ENCODE measurements around the gene APOL3.
"Not testable (repeated sequence)": the region's sequence is repeated elsewhere in the genome, so short reads cannot be mapped to it uniquely, and the experiment has no call there.

The APOL3 gene

DNA sequence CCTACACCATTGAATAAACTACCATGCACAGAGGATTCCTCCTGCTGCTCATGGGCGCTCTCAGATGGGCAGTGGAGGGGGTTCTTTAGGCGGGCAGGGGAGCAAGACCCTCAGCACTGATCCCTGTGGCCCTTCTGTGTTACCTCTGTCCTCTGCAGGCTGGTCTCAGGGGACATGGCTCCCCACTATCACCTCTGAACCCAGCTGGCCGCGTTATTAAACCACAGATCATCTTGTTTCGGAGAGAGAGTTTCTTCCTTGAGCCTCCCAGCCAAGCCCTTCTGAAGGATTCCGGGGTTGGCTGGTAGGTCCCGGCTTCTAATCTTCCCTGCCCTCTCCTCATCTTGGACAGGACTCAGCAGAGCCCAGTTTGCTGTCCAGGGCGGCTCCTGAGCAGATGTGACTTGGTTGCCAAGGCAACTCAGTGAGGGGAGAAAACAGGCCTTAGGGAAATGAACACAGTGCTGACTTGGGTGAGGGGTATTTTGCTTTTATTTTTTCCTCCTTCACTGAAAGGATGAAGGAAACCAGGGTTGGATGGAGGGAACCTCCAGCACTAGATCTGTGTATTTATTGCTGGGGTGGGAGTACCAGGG, 13.3 kb downstream of the APOL3 start:
- no peak overlapping the region for H3K27ac ChIP-seq
- TF ChIP-seq CTCF (IDR thresholded peaks at IDR 0.05) (no peak), ZFX (IDR thresholded peaks at IDR 0.05; ENCODE audit: borderline replicate concordance) (no peak)

DNA sequence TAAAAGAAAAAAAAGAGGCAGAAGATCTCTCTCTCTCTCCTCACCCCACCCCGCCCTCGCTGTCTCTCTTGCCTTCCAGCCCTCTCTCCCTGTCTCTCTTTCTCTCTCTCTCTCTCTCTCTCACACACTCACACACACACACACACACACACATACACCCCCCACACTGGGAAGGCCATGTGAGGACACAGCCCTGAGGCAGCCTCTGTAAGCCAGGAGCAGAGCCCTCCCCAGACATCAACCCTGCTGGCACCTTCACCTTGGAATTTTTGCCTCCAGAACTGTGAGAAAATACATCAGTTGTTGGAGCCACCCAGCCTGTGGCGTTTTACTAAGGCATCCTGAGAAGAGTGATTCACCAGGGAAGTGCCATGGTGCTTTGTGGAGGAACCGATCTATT, 14.7 kb downstream of the APOL3 start:
- TF ChIP-seq ZFX (IDR thresholded peaks at IDR 0.05; ENCODE audit: borderline replicate concordance) = no peak
- no peak for TF ChIP-seq CTCF (IDR thresholded peaks at IDR 0.05)
- no peak overlapping the region for H3K27ac ChIP-seq

DNA sequence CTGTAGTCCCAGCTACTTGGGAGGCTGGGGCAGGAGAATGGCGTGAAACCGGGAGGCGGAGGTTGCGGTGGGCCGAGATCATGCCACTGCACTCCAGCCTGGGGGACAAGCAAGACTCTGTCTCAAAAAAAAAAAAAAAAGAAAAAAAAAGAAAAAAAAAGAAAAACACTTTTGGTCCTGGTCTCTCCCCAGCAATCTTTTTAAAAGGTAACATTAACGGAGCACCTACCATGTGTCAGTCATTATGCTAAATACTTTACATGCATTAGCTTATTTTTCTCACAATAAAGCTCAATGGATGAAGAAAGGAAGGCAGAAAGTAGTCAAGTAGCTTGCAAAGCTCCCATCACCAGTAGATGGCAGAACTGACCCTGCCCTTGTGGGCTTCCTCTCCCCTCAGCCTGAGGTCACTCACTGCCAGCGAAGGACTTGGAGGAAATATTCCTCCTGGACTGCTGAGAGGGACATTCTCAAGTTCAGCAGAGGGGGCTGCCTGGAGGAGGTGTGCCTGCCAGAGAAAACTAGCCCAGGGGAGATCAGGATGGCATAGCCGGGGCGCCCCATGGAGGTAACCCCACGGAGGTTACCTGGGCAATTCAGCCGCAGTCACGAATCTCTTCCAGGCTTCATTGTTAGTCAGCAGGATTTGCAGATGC, 15.5 kb downstream of the APOL3 start:
- TF ChIP-seq ZFX (IDR thresholded peaks at IDR 0.05; ENCODE audit: borderline replicate concordance) = no peak
- TF ChIP-seq CTCF (IDR thresholded peaks at IDR 0.05) = peak; percentile 69
- H3K27ac ChIP-seq = no peak overlapping the region

DNA sequence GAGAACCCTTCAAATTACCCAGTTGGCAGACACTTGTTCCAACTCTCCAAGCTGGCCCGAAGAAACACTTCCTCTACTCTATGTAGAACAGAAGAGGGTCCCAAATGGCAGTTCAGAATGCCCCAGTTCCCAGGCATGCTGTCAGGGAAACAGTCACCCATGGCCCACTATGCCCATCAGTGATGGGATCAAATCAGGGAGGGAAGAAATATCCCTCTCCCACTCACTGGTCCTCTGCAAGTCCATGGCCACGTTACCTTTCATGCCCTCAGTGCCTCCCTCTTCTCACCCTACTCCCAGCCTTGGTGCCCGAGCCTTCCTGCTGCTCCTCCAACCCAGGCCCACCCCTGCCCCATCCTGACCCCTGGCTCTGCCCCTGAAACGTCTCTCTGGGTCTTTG, 16.6 kb downstream of the APOL3 start:
- no peak overlapping the region for H3K27ac ChIP-seq
- TF ChIP-seq CTCF (IDR thresholded peaks at IDR 0.05) (no peak), ZFX (IDR thresholded peaks at IDR 0.05; ENCODE audit: borderline replicate concordance) (no peak)

DNA sequence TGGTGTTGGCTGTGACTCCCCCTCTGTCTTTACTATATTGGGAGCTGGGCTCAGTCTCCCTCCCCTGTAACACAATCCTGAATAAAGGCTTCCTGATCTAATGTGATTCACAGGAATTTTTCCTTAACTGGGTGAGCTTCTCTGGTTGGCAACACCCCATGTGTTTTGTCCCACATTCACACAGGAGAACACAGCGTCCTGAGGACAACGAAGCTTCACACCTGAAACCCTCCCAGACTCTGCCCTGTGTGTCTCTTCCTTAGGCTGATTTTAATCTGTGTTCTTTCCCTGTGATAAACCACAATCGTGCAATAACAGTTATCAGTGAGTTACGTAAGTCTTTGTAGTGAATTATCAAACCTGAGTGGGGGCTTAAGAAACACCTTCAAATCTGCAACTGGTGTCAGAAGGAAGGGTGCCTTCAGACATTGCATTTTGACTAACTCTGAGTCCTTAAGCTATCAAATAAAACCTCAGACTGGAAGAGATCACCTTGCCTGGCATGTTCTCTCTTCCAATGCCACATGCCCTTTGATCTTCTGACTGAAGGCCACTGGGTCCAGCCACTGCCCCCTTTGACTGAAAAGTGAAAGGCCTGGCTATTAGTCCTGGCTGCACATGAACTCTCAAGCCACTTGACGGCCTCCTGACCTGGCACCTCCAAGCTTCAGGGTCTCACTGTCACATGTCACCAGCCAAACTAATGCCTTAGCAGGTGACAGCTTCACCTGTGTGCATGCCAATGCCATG, 17.3 kb downstream of the APOL3 start:
- H3K27ac ChIP-seq = no peak overlapping the region
- no peak for TF ChIP-seq ZFX (IDR thresholded peaks at IDR 0.05; ENCODE audit: borderline replicate concordance)
- TF ChIP-seq CTCF (IDR thresholded peaks at IDR 0.05) = no peak

GRCh38 chr22:36141481-36141880, 19.1 kb downstream of the APOL3 start:
- no peak overlapping the region for H3K27ac ChIP-seq
- TF ChIP-seq CTCF (IDR thresholded peaks at IDR 0.05) (no peak), ZFX (IDR thresholded peaks at IDR 0.05; ENCODE audit: borderline replicate concordance) (no peak)

DNA sequence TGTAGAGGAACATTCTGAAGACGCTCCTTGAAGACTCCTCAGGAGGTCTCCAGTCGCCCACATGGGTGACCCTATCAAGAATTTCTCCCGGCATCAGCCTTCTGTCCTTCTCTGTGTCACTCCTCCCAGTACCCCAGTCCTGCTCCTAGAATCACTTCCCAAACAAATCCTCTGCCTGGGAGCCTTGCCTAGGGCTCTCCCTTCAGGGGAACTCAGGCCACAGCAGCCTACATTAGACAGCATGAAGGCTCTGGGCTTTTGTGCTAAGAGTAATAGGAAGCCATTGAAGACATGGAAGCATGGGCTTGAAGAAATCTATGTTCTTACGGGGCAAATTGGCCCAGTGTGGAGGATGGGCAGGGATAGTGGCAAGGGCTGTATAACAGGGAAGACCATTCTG, 21.8 kb downstream of the APOL3 start:
- H3K27ac ChIP-seq = not testable (repeated sequence)

Measured in 22Rv1 (cell line).